Testis (tissue), 3 donors: Measurements from ENCODE around the gene TESK2. TPM values are rescaled to one million over a fixed set of nuclear protein-coding genes. Genes with fewer than 3 reads are reported as not detected.
"Not testable (repeated sequence)": the region's sequence is repeated elsewhere in the genome, so short reads cannot be mapped to it uniquely, and the experiment has no call there.

Experiments
- DNase-seq: peaks from one replicate; pipeline ENCODE4 v3.0.0-alpha.2; 2019
- H3K27ac ChIP-seq, 2 donors: fragments of 200-600 bp; sonication (generic); one replicate each; pipeline ENCODE4 v1.5.1; 2019
- H3K27me3 ChIP-seq: fragments of 200-600 bp; sonication (generic); one replicate; pipeline ENCODE4 v1.5.1; 2019
- H3K36me3 ChIP-seq: fragments of 200-600 bp; sonication (generic); one replicate; pipeline ENCODE4 v1.5.1; 2017; ENCODE audit warnings: low read depth; ENCODE audit errors: missing control alignments
- H3K4me1 ChIP-seq: fragments of 200-600 bp; sonication (generic); one replicate; pipeline ENCODE4 v1.5.1; 2019
- H3K4me3 ChIP-seq, 2 donors: fragments of 200-600 bp; sonication (generic); one replicate each; pipeline ENCODE4 v1.5.1; 2017 to 2019
- H3K9me3 ChIP-seq: fragments of 200-600 bp; sonication (generic); one replicate; pipeline ENCODE4 v1.5.1; 2017
- POLR2A ChIP-seq: fragments of 450-650 bp; IDR thresholded peaks from one replicate; pipeline ENCODE4 v1.6.1; 2017; ENCODE audit warnings: antibody characterized with exemption, mild to moderate bottlenecking, moderate library complexity
- WGBS, 2 donors: methylation state at CpG; one replicate each; pipeline ENCODE4 v1.1.5; 2018; 5-methylcytosine and 5-hydroxymethylcytosine counted together
- intact Hi-C: fragments of 100-400 bp; cut with DNase I; formaldehyde crosslinking; loops from one replicate; pipeline ENCODE4 v1.15.1; 2023; ENCODE audit warnings: low total_unique reads
- polyA plus RNA-seq: library from polyadenylated mRNA; stranded (reverse); fragments of 350-450 nt; fragmentation: Illumina TruSeq; extraction: RNeasy Lipid Tissue Mini Kit (QIAGEN cat#74804); gene quantifications from one replicate; pipeline ENCODE4 v1.2.3, GENCODE V29; 2014; ENCODE audit warnings: low read depth, low replicate concordance; ENCODE audit not compliant: insufficient read depth
- total RNA-seq, 2 donors: library from RNA; depleted of rRNA; stranded (reverse); fragments of >200 nt; gene quantifications; one replicate each; pipeline ENCODE4 v1.2.3, GENCODE V29; 2016
- TF ChIP-seq, protein P1 (sequence below), 3 experiments: fragments of 450-650 bp in 2 of 3; fragments of 200-600 bp in 1 of 3; sonication (generic) in 1 of 3; IDR thresholded peaks; one replicate each; pipeline ENCODE4 v1.5.1; 2016 to 2019; ENCODE audit warnings: antibody characterized with exemption in 3 of 3, mild to moderate bottlenecking in 2 of 3, moderate library complexity in 1 of 3

TESK2 gene
- total and polyA plus RNA-seq, 3 donors from 2014 or later = 14.3 to 22.7 (median 20.9) TPM

DNA sequence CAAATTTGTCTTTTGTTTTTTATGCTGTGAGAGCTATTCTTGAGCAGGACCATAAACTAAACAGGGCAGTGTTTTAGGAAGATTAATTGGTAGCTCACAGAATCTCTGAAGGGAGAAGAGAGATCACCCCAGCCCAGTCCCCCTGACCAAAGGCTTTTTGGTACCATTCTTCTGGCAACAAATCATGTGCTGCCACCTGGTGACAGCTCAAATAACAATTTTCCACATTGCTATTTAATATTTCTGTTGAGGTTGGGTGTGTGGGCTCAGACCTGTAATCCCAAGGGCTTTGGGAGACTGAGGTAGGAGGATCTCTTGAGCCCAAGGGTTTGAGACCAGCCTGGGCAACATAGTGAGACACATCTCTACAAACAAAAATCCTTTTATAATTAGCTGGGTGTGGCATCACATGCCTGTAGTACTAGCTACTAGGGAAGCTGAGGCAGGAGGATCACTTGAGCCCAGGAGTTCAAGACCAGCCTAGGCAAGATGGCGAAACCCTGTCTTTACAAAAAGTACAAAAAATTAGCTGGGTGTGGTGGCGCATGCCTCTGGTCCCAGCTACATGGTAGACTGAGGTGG, 2.2 kb upstream of the TESK2 start:
- TF ChIP-seq, protein P1, sequence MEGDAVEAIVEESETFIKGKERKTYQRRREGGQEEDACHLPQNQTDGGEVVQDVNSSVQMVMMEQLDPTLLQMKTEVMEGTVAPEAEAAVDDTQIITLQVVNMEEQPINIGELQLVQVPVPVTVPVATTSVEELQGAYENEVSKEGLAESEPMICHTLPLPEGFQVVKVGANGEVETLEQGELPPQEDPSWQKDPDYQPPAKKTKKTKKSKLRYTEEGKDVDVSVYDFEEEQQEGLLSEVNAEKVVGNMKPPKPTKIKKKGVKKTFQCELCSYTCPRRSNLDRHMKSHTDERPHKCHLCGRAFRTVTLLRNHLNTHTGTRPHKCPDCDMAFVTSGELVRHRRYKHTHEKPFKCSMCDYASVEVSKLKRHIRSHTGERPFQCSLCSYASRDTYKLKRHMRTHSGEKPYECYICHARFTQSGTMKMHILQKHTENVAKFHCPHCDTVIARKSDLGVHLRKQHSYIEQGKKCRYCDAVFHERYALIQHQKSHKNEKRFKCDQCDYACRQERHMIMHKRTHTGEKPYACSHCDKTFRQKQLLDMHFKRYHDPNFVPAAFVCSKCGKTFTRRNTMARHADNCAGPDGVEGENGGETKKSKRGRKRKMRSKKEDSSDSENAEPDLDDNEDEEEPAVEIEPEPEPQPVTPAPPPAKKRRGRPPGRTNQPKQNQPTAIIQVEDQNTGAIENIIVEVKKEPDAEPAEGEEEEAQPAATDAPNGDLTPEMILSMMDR (IDR thresholded peaks at IDR 0.05) = peak; percentile 51 to 69 (median 64)
- no peak for TF ChIP-seq POLR2A
- no peak overlapping the region for H3K4me3 ChIP-seq
- intact Hi-C loops = loop anchor here (10.0 kb wide), 1 partner anchor 138 kb away; no protein-coding TSS in a partner anchor
- H3K27ac ChIP-seq = no peak overlapping the region
- H3K36me3 ChIP-seq = no peaks in the 10 kb centered on the region
- H3K4me1 ChIP-seq = no peaks in the 10 kb centered on the region
- no peaks in the 10 kb centered on the region for H3K9me3 ChIP-seq
- no peaks in the 10 kb centered on the region for H3K27me3 ChIP-seq
- whole genome bisulfite sequencing, 2 donors = 82 to 88% methylated on average over 2 of the region's 2 CpGs
- peak; percentile 74 for DNase-seq

DNA sequence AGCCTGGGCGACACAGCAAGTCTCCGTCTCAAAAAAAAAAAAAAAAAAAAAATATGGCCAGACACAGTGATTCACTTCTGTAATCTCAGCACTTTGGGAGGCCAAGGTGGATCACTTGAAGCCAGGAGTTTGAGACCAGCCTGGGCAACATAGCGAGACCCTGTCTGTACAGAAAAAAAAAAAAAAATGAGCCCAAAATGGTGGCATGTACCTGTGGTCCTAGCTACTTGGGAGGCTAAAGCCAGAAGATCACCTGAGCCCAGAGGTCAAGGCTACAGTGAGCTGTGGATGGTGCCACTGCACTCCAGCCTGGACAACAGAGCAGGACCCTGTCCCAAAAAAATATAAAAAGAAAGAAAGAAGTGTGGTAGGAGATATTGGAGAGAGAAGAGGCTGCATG, 1.7 kb upstream of the TESK2 start:
- no peaks in the 10 kb centered on the region for H3K36me3 ChIP-seq
- no peaks in the 10 kb centered on the region for H3K4me1 ChIP-seq
- H3K27me3 ChIP-seq = no peaks in the 10 kb centered on the region
- DNase-seq = no peak
- no peak for TF ChIP-seq POLR2A
- intact Hi-C loops = loop anchor here (10.0 kb wide), 1 partner anchor 138 kb away; no protein-coding TSS in a partner anchor
- WGBS, 2 donors = 80 to 88% methylated on average over 3 of the region's 3 CpGs
- no peaks in the 10 kb centered on the region for H3K9me3 ChIP-seq
- H3K27ac ChIP-seq = no peak overlapping the region
- H3K4me3 ChIP-seq = no peak overlapping the region

DNA sequence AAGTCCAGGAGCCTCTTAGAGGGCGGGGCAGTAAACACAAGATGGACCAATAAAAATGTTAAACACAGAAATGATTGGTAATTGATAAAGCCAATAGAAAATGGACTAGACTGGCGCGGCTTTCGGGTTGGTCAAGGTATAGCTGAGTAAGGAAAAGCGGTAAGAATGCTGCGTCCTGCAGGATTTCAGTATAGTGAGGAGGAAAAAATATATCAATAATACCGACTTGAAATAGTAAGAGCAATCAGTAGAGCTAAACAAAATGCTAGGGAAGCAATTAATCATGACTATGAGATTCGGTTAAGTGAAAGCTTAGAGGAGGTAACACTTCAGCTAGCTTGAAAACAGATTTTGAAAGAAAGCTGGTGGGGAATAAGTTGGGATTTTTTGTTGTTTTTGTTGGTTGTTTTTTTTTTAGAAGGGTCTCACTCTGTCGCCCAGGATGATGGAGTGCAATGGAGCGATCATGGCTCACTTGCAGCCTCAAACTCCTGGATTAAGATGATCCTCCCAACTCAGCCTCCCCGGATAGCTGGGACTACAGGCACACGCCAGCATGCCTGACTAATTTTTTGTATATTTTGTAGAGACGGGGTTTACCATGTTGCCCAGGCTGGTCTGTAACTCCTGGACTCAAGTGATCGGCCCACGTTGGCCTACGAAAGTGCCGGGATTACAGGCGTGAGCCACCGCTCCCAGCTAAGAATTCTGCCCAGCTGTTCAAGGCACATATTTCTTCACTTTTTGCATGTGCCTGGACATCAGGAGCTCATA, 711 bp upstream of the TESK2 start:
- intact Hi-C loops = loop anchor here (10.0 kb wide), 1 partner anchor 137 kb away; no protein-coding TSS in a partner anchor
- TF ChIP-seq, protein P1 (IDR thresholded peaks at IDR 0.05) = no peak
- no peak for TF ChIP-seq POLR2A
- WGBS, 2 donors = 26 to 38% methylated on average over 19 of the region's 19 CpGs
- DNase-seq = no peak
- peak overlapping the region; percentile 71 to 86 for H3K4me3 ChIP-seq
- no peaks in the 10 kb centered on the region for H3K36me3 ChIP-seq
- peak overlapping the region in 1 of 2 donors; percentile 65 for H3K27ac ChIP-seq
- H3K9me3 ChIP-seq = no peaks in the 10 kb centered on the region
- H3K27me3 ChIP-seq = no peaks in the 10 kb centered on the region
- H3K4me1 ChIP-seq = no peaks in the 10 kb centered on the region

DNA sequence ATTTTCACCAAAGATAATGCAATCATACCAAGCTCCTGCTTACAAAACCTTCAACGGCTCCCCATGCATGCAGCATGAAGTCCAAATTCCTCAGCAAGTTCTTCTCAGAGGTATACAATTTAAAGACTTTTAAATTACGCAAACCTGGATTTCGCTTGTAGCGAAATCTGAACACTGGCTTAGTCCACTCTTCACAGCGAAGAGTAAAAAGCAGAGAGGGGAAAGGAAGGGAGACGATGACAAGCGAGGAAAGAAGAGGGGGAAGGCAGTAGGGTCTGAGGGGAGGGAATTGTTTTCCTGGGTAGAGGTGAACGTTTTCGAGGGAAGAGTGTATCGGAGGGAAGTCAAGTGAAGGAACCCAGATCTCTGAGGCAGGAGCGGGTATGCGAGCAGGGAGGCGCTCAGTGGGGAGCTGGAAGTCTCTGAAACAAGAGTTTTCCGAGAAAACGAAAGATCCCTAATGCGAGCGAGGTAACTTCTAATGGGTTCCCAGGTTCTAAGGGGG, 790 bp downstream of the TESK2 start:
- WGBS, 2 donors = 2% methylated on average over 17 of the region's 17 CpGs
- intact Hi-C loops = loop anchor here (10.0 kb wide), 1 partner anchor 135 kb away; no protein-coding TSS in a partner anchor
- no peaks in the 10 kb centered on the region for H3K9me3 ChIP-seq
- no peaks in the 10 kb centered on the region for H3K27me3 ChIP-seq
- TF ChIP-seq POLR2A = no peak
- TF ChIP-seq, protein P1 (IDR thresholded peaks at IDR 0.05) = no peak
- DNase-seq = no peak
- peak overlapping the region; percentile 71 to 86 for H3K4me3 ChIP-seq
- H3K27ac ChIP-seq = peak overlapping the region; percentile 69 to 86
- H3K4me1 ChIP-seq = no peaks in the 10 kb centered on the region
- H3K36me3 ChIP-seq = no peaks in the 10 kb centered on the region

DNA sequence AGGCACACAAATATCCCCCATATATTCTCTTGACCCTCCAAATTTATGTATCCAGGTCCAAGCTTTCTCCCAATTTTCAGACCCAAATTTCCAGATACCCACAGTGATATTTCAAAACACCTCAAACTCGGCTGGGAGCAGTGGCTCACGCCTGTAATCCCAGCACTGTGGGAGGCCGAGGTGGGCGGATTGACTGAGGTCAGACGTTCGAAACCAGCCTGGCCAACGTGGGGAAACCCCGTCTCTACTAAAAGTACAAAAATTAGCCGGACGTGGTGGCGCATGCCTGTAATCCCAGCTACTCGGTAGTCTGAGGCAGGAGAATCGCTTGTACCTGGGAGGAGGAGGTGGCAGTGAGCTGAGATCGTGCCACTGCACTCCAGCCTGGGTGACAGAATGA, 1.6 kb downstream of the TESK2 start:
- DNase-seq, H3K36me3 ChIP-seq, intact Hi-C loops, H3K4me3 ChIP-seq, H3K9me3 ChIP-seq, H3K27ac ChIP-seq, H3K27me3 ChIP-seq, H3K4me1 ChIP-seq: not testable (repeated sequence)
- WGBS, 2 donors = 64 to 74% methylated on average over 14 of the region's 14 CpGs
